H1 (cell line): Measurements from ENCODE around the gene NUP205. TPM values are rescaled to one million over a fixed set of nuclear protein-coding genes. Genes with fewer than 3 reads are reported as not detected.

Experiments used
- ATF3 ChIP-seq: IDR thresholded peaks from 2 replicates; pipeline ENCODE4 v1.6.1; 2011; ENCODE audit warnings: low read depth, mild to moderate bottlenecking, low read length; ENCODE audit not compliant: insufficient read depth
- BACH1 ChIP-seq: IDR thresholded peaks from 2 replicates; pipeline ENCODE4 v1.6.1; 2012; ENCODE audit warnings: low read length, improper control_type of control experiment
- BRCA1 ChIP-seq: IDR thresholded peaks from 2 replicates; pipeline ENCODE4 v1.6.1; 2012; ENCODE audit warnings: low read depth, low read length, improper control_type of control experiment
- CHD2 ChIP-seq: IDR thresholded peaks from 2 replicates; pipeline ENCODE4 v1.6.1; 2012; ENCODE audit warnings: low read length, improper control_type of control experiment
- CTCF ChIP-seq, 3 experiments: IDR thresholded peaks; 1 replicate in 2 of 3; 2 replicates in 1 of 3; pipeline versions ENCODE4 v1.5.1 to v1.6.1; 2011; ENCODE audit warnings: low read length in 3 of 3, mild to moderate bottlenecking in 3 of 3, inconsistent platforms in 2 of 3, low read depth in 1 of 3, moderate library complexity in 1 of 3; ENCODE audit not compliant: insufficient read depth in 1 of 3; ENCODE audit errors: control extremely low read depth in 1 of 3
- EP300 ChIP-seq, 2 experiments: IDR thresholded peaks; 1 replicate in 1 of 2; 2 replicates in 1 of 2; pipeline ENCODE4 v1.6.1; 2011 to 2012; ENCODE audit warnings: low read depth in 2 of 2, low read length in 2 of 2, mild to moderate bottlenecking in 2 of 2, borderline replicate concordance in 1 of 2, inconsistent platforms in 1 of 2, moderate library complexity in 1 of 2
- FOSL1 ChIP-seq: IDR thresholded peaks from 2 replicates; pipeline ENCODE4 v1.6.1; 2011; ENCODE audit warnings: mild to moderate bottlenecking, low read depth, low read length, moderate library complexity; ENCODE audit not compliant: insufficient read depth
- KDM5A ChIP-seq: fragments of 200-600 bp; IDR thresholded peaks from 2 replicates; pipeline ENCODE4 v1.7.1; 2012; ENCODE audit warnings: mild to moderate bottlenecking, low read length, inconsistent platforms, mixed read lengths
- MAX ChIP-seq: IDR thresholded peaks from 2 replicates; pipeline ENCODE4 v1.6.1; 2012; ENCODE audit warnings: inconsistent platforms
- NANOG ChIP-seq: IDR thresholded peaks from 2 replicates; pipeline ENCODE4 v1.6.1; 2011; ENCODE audit warnings: low read length, low read depth, mild to moderate bottlenecking, inconsistent platforms; ENCODE audit not compliant: insufficient read depth, poor library complexity, severe bottlenecking
- POLR2A ChIP-seq, 2 experiments: IDR thresholded peaks; 1 replicate in 1 of 2; 2 replicates in 1 of 2; pipeline ENCODE4 v1.6.1; 2011; ENCODE audit warnings: low read depth in 2 of 2, low read length in 2 of 2, mild to moderate bottlenecking in 2 of 2; ENCODE audit errors: control extremely low read depth in 1 of 2
- POLR2AphosphoS5 ChIP-seq: IDR thresholded peaks from 2 replicates; pipeline ENCODE4 v1.6.1; 2011; ENCODE audit warnings: low read depth, low read length
- RAD21 ChIP-seq, 2 experiments: IDR thresholded peaks in 1 of 2; conservative IDR thresholded peaks in 1 of 2; 2 replicates each; pipeline ENCODE4 v1.6.1; 2011; ENCODE audit warnings: low read depth in 2 of 2, low read length in 2 of 2, improper control_type of control experiment in 1 of 2, inconsistent platforms in 1 of 2, mild to moderate bottlenecking in 1 of 2, moderate library complexity in 1 of 2
- RFX5 ChIP-seq: IDR thresholded peaks from 2 replicates; pipeline ENCODE4 v1.6.1; 2011; ENCODE audit warnings: low read depth, low read length, improper control_type of control experiment, borderline replicate concordance
- SIRT6 ChIP-seq: IDR thresholded peaks from one replicate; pipeline ENCODE4 v1.7.1; 2012; ENCODE audit warnings: low read length, inconsistent platforms
- SIX5 ChIP-seq: IDR thresholded peaks from 2 replicates; pipeline ENCODE4 v1.6.1; 2011; ENCODE audit warnings: mild to moderate bottlenecking, low read depth, low read length
- SP2 ChIP-seq: IDR thresholded peaks from 2 replicates; pipeline ENCODE4 v1.6.1; 2012; ENCODE audit warnings: mild to moderate bottlenecking, low read length, inconsistent platforms
- TEAD4 ChIP-seq: IDR thresholded peaks from 2 replicates; pipeline ENCODE4 v1.6.1; 2012; ENCODE audit warnings: low read depth, low read length, inconsistent platforms, mixed read lengths
- YY1 ChIP-seq: IDR thresholded peaks from 2 replicates; pipeline ENCODE4 v1.6.1; 2011; ENCODE audit warnings: low read depth, mild to moderate bottlenecking, low read length
- ZNF274 ChIP-seq: IDR thresholded peaks from 2 replicates; pipeline ENCODE4 v1.7.0; 2012; ENCODE audit warnings: low read length, borderline replicate concordance; ENCODE audit errors: extremely low read depth
- polyA plus RNA-seq, 7 experiments: library from polyadenylated mRNA; depleted of rRNA in 3 of 7; stranded (reverse) in 5 of 7; unstranded in 2 of 7; fragments of >200 nt in 5 of 7; fragments of 200-250 nt in 2 of 7; gene quantifications; 1 replicate in 5 of 7; 2 replicates in 1 of 7; 4 replicates in 1 of 7; pipeline versions ENCODE4 v1.2.1 to v1.2.3, GENCODE V29; 2011 to 2013; ENCODE audit warnings: missing spikeins in 2 of 7, mixed read lengths in 2 of 7
- total RNA-seq: library from RNA; stranded (reverse); fragmentation: NEBNext Ultra II Directional; extraction: Animal tissue kit (Norgen Biotek cat#: 25700); gene quantifications from 2 replicates; pipeline ENCODE4 v1.2.1, GENCODE V29; 2021

NUP205 gene
- total and polyA plus RNA-seq, 2 of the 8 experiments (the other 6 are each of a cell fraction or from before 2014, with no cell fraction given), result 148 to 216 TPM

- TF ChIP-seq YY1, result peak; percentile 92
- TF ChIP-seq RAD21 (IDR thresholded peaks at IDR 0.05 in 1 of 2, conservative IDR thresholded peaks at IDR 0.05 in 1 of 2; ENCODE audit: low read depth in 2 of 2, low read length in 2 of 2), result no peak
- peak in 1 of 3 experiments; percentile 1; a peak in 1 of 4 replicates for TF ChIP-seq CTCF (IDR thresholded peaks at IDR 0.05; ENCODE audit: control extremely low read depth in 1 of 3, insufficient read depth in 1 of 3, low read depth in 1 of 3, low read length in 3 of 3)
- TF ChIP-seq TEAD4, result peak; percentile 73
- peak; percentile 77 for TF ChIP-seq KDM5A
- no peak for TF ChIP-seq SIRT6
- TF ChIP-seq SP2, result no peak
- TF ChIP-seq RFX5, result no peak
- TF ChIP-seq BACH1, result peak; percentile 44; the same call in 1 of the 2 replicates
- TF ChIP-seq POLR2AphosphoS5, result peak; percentile 95
- no peak; a peak in 1 of 3 replicates for TF ChIP-seq EP300 (IDR thresholded peaks at IDR 0.05; ENCODE audit: borderline replicate concordance in 1 of 2, low read depth in 2 of 2, low read length in 2 of 2)
- no peak for TF ChIP-seq CHD2
- no peak for TF ChIP-seq BRCA1
- no peak for TF ChIP-seq FOSL1
- TF ChIP-seq ZNF274, result no peak
- peak; percentile 95 for TF ChIP-seq MAX
- peak; percentile 25 for TF ChIP-seq ATF3
- peak; percentile 92 to 94 for TF ChIP-seq POLR2A (IDR thresholded peaks at IDR 0.05; ENCODE audit: control extremely low read depth in 1 of 2, low read depth in 2 of 2, low read length in 2 of 2)
- peak; percentile 81 for TF ChIP-seq SIX5
- no peak for TF ChIP-seq NANOG
These were observed 47.7 kb upstream of the NUP205 start, which contains the start of gene CNOT4 (continued) for GRCh38 chr7:135509839-135510591.
